H1 (cell line): ENCODE results near the gene PDZD11. TPM values are rescaled to one million over a fixed set of nuclear protein-coding genes. Genes with fewer than 3 reads are reported as not detected.

ENCODE experiments used
- GABPA ChIP-seq: IDR thresholded peaks from 2 replicates; pipeline ENCODE4 v1.6.1; 2011; ENCODE audit warnings: mild to moderate bottlenecking, low read length, moderate library complexity, borderline replicate concordance; ENCODE audit not compliant: insufficient read depth
- NRF1 ChIP-seq: IDR thresholded peaks from 2 replicates; pipeline ENCODE4 v1.6.1; 2011; ENCODE audit warnings: mild to moderate bottlenecking, low read depth, low read length, improper control_type of control experiment
- TCF12 ChIP-seq: IDR thresholded peaks from 2 replicates; pipeline ENCODE4 v1.6.1; 2011; ENCODE audit warnings: low read depth, mild to moderate bottlenecking, low read length
- ZNF274 ChIP-seq: IDR thresholded peaks from 2 replicates; pipeline ENCODE4 v1.7.0; 2012; ENCODE audit warnings: low read length, borderline replicate concordance; ENCODE audit errors: extremely low read depth
- polyA plus RNA-seq, 7 experiments: library from polyadenylated mRNA; depleted of rRNA in 3 of 7; stranded (reverse) in 5 of 7; unstranded in 2 of 7; fragments of >200 nt in 5 of 7; fragments of 200-250 nt in 2 of 7; gene quantifications; 1 replicate in 5 of 7; 2 replicates in 1 of 7; 4 replicates in 1 of 7; pipeline versions ENCODE4 v1.2.1 to v1.2.3, GENCODE V29; 2011 to 2013; ENCODE audit warnings: missing spikeins in 2 of 7, mixed read lengths in 2 of 7
- total RNA-seq: library from RNA; stranded (reverse); fragmentation: NEBNext Ultra II Directional; extraction: Animal tissue kit (Norgen Biotek cat#: 25700); gene quantifications from 2 replicates; pipeline ENCODE4 v1.2.1, GENCODE V29; 2021
- TF ChIP-seq, protein P1 (sequence below): fragments of 300-600 bp; sonication (generic); IDR thresholded peaks from 2 replicates; pipeline ENCODE4 v1.7.1; 2012; ENCODE audit warnings: low read length, moderate library complexity, mild to moderate bottlenecking, inconsistent platforms; ENCODE audit not compliant: insufficient replicate concordance
- TF ChIP-seq, protein P2 (sequence below): IDR thresholded peaks from 2 replicates; pipeline ENCODE4 v1.6.1; 2012; ENCODE audit warnings: low read length, inconsistent platforms

PDZD11 gene
- total and polyA plus RNA-seq, 2 of the 8 experiments (the other 6 are each of a cell fraction or from before 2014, with no cell fraction given), result 31.5 to 55.9 TPM

DNA sequence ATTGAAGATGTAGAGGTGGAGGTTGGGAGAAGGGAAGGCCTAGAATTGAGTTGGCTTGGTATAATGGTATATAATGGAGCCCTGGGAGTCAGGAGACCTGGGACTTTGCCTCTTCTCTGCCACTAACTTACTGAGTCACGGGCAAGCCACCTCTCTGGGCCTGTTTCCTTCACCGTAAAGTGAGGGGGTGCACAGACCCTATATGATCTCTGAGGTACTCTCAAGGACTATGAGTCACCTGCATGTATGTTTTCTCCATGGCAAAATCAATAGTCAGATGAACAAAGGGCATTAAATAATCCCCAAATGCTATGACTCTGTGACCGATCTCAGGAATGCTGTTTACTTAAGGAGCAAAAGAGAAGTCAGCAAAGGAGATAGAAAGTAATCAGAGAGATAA is 34.8 kb downstream of the PDZD11 start (continued):
- TF ChIP-seq, protein P1, sequence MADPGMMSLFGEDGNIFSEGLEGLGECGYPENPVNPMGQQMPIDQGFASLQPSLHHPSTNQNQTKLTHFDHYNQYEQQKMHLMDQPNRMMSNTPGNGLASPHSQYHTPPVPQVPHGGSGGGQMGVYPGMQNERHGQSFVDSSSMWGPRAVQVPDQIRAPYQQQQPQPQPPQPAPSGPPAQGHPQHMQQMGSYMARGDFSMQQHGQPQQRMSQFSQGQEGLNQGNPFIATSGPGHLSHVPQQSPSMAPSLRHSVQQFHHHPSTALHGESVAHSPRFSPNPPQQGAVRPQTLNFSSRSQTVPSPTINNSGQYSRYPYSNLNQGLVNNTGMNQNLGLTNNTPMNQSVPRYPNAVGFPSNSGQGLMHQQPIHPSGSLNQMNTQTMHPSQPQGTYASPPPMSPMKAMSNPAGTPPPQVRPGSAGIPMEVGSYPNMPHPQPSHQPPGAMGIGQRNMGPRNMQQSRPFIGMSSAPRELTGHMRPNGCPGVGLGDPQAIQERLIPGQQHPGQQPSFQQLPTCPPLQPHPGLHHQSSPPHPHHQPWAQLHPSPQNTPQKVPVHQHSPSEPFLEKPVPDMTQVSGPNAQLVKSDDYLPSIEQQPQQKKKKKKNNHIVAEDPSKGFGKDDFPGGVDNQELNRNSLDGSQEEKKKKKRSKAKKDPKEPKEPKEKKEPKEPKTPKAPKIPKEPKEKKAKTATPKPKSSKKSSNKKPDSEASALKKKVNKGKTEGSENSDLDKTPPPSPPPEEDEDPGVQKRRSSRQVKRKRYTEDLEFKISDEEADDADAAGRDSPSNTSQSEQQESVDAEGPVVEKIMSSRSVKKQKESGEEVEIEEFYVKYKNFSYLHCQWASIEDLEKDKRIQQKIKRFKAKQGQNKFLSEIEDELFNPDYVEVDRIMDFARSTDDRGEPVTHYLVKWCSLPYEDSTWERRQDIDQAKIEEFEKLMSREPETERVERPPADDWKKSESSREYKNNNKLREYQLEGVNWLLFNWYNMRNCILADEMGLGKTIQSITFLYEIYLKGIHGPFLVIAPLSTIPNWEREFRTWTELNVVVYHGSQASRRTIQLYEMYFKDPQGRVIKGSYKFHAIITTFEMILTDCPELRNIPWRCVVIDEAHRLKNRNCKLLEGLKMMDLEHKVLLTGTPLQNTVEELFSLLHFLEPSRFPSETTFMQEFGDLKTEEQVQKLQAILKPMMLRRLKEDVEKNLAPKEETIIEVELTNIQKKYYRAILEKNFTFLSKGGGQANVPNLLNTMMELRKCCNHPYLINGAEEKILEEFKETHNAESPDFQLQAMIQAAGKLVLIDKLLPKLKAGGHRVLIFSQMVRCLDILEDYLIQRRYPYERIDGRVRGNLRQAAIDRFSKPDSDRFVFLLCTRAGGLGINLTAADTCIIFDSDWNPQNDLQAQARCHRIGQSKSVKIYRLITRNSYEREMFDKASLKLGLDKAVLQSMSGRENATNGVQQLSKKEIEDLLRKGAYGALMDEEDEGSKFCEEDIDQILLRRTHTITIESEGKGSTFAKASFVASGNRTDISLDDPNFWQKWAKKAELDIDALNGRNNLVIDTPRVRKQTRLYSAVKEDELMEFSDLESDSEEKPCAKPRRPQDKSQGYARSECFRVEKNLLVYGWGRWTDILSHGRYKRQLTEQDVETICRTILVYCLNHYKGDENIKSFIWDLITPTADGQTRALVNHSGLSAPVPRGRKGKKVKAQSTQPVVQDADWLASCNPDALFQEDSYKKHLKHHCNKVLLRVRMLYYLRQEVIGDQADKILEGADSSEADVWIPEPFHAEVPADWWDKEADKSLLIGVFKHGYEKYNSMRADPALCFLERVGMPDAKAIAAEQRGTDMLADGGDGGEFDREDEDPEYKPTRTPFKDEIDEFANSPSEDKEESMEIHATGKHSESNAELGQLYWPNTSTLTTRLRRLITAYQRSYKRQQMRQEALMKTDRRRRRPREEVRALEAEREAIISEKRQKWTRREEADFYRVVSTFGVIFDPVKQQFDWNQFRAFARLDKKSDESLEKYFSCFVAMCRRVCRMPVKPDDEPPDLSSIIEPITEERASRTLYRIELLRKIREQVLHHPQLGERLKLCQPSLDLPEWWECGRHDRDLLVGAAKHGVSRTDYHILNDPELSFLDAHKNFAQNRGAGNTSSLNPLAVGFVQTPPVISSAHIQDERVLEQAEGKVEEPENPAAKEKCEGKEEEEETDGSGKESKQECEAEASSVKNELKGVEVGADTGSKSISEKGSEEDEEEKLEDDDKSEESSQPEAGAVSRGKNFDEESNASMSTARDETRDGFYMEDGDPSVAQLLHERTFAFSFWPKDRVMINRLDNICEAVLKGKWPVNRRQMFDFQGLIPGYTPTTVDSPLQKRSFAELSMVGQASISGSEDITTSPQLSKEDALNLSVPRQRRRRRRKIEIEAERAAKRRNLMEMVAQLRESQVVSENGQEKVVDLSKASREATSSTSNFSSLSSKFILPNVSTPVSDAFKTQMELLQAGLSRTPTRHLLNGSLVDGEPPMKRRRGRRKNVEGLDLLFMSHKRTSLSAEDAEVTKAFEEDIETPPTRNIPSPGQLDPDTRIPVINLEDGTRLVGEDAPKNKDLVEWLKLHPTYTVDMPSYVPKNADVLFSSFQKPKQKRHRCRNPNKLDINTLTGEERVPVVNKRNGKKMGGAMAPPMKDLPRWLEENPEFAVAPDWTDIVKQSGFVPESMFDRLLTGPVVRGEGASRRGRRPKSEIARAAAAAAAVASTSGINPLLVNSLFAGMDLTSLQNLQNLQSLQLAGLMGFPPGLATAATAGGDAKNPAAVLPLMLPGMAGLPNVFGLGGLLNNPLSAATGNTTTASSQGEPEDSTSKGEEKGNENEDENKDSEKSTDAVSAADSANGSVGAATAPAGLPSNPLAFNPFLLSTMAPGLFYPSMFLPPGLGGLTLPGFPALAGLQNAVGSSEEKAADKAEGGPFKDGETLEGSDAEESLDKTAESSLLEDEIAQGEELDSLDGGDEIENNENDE, result no peak
- TF ChIP-seq TCF12, result no peak
- no peak for TF ChIP-seq GABPA
- TF ChIP-seq, protein P2, sequence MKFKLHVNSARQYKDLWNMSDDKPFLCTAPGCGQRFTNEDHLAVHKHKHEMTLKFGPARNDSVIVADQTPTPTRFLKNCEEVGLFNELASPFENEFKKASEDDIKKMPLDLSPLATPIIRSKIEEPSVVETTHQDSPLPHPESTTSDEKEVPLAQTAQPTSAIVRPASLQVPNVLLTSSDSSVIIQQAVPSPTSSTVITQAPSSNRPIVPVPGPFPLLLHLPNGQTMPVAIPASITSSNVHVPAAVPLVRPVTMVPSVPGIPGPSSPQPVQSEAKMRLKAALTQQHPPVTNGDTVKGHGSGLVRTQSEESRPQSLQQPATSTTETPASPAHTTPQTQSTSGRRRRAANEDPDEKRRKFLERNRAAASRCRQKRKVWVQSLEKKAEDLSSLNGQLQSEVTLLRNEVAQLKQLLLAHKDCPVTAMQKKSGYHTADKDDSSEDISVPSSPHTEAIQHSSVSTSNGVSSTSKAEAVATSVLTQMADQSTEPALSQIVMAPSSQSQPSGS, result no peak
- no peak for TF ChIP-seq ZNF274
- no peak for TF ChIP-seq NRF1
